HepG2 (cell line): ENCODE data around the gene TXNRD2. TPM values are rescaled to one million over a fixed set of nuclear protein-coding genes. Genes with fewer than 3 reads are reported as not detected.

ENCODE experiments used
- BRCA1 ChIP-seq: sonication (generic); formaldehyde crosslinking; IDR thresholded peaks from 2 replicates; pipeline ENCODE4 v1.4.0; 2020; ENCODE audit warnings: missing genetic modification reagents
- DPF2 ChIP-seq: sonication (generic); formaldehyde crosslinking; IDR thresholded peaks from 2 replicates; pipeline ENCODE4 v1.4.0; 2020; ENCODE audit warnings: mild to moderate bottlenecking, low read depth, missing genetic modification reagents, borderline replicate concordance
- E2F1 ChIP-seq: sonication (generic); formaldehyde crosslinking; IDR thresholded peaks from 2 replicates; pipeline ENCODE4 v1.5.0; 2020; ENCODE audit warnings: missing genetic modification reagents
- GMEB1 ChIP-seq: sonication (generic); formaldehyde crosslinking; IDR thresholded peaks from 2 replicates; pipeline ENCODE4 v1.5.1; 2020; ENCODE audit warnings: missing genetic modification reagents, mild to moderate bottlenecking, borderline replicate concordance
- LBX2 ChIP-seq: sonication (generic); formaldehyde crosslinking; IDR thresholded peaks from 2 replicates; pipeline ENCODE4 v1.5.0; 2020; ENCODE audit warnings: missing genetic modification reagents, mild to moderate bottlenecking, borderline replicate concordance
- MYPOP ChIP-seq: sonication (generic); formaldehyde crosslinking; IDR thresholded peaks from 2 replicates; pipeline ENCODE4 v1.8.1; 2023; ENCODE audit warnings: mild to moderate bottlenecking, moderate library complexity, missing genetic modification reagents
- NFE2 ChIP-seq: sonication (generic); formaldehyde crosslinking; IDR thresholded peaks from 2 replicates; pipeline ENCODE4 v1.4.0; 2020; ENCODE audit warnings: missing genetic modification reagents
- RBM39 ChIP-seq: fragments of 200-400 bp; formaldehyde crosslinking; IDR thresholded peaks from one replicate; pipeline ENCODE4 v1.6.1; 2018; ENCODE audit warnings: antibody characterized with exemption, mild to moderate bottlenecking, low read depth, low read length; ENCODE audit not compliant: poor library complexity, severe bottlenecking
- SSRP1 ChIP-seq: IDR thresholded peaks from 2 replicates; pipeline ENCODE4 v1.6.1; 2016; ENCODE audit warnings: control low read depth
- XRCC5 ChIP-seq: fragments of 200-400 bp; formaldehyde crosslinking; optimal IDR thresholded peaks from 2 replicates; pipeline ENCODE3; 2017; ENCODE audit warnings: mild to moderate bottlenecking, low read length
- ZBED4 ChIP-seq: sonication (generic); formaldehyde crosslinking; IDR thresholded peaks from 2 replicates; pipeline ENCODE4 v1.4.0; 2020; ENCODE audit warnings: missing genetic modification reagents, borderline replicate concordance
- ZC3H13 ChIP-seq: sonication (generic); formaldehyde crosslinking; IDR thresholded peaks from 2 replicates; pipeline ENCODE4 v1.8.1; 2023; ENCODE audit warnings: mild to moderate bottlenecking, missing genetic modification reagents, moderate library complexity
- ZNF3 ChIP-seq: IDR thresholded peaks from 2 replicates; pipeline ENCODE4 v1.7.0; 2017; ENCODE audit warnings: inconsistent platforms
- ZNF619 ChIP-seq: sonication (generic); formaldehyde crosslinking; IDR thresholded peaks from 2 replicates; pipeline ENCODE4 v1.4.0; 2020; ENCODE audit warnings: mild to moderate bottlenecking, missing genetic modification reagents
- ZNF800 ChIP-seq: sonication (generic); formaldehyde crosslinking; IDR thresholded peaks from 2 replicates; pipeline ENCODE4 v1.4.0; 2020; ENCODE audit warnings: missing genetic modification reagents
- polyA plus RNA-seq, 8 experiments: library from polyadenylated mRNA; depleted of rRNA in 3 of 8; stranded (reverse) in 7 of 8; unstranded in 1 of 8; fragments of >200 nt; fragmentation: Illumina TruSeq in 4 of 8; extraction: Trizol in 4 of 8; gene quantifications; 2 replicates each; pipeline versions ENCODE4 v1.2.1 to v1.2.3, GENCODE V29; 2011 to 2016; ENCODE audit warnings: low read depth in 4 of 8, missing spikeins in 1 of 8, mixed read lengths in 1 of 8; ENCODE audit not compliant: insufficient read depth in 1 of 8
- total RNA-seq, 5 experiments: library from RNA; depleted of rRNA; stranded (reverse); fragments of >200 nt; fragmentation: Illumina TruSeq; extraction: Trizol; gene quantifications; 2 replicates each; pipeline ENCODE4 v1.2.3, GENCODE V29; 2016; ENCODE audit warnings: low read depth in 1 of 5

TXNRD2 gene
- total and polyA plus RNA-seq, 2 of the 13 experiments (the other 11 are each of a cell fraction or from before 2014, with no cell fraction given) = 17.5 to 18.6 TPM

- no peak; the same call in 1 of the 2 replicates for TF ChIP-seq BRCA1
- peak; percentile 76 for TF ChIP-seq RBM39
- no peak for TF ChIP-seq ZNF3 (CRISPR knock-in tag)
- TF ChIP-seq GMEB1 (CRISPR knock-in tag) = peak; percentile 99
- TF ChIP-seq SSRP1 (CRISPR knock-in tag) = no peak
- TF ChIP-seq E2F1 (CRISPR knock-in tag) = peak; percentile 93
- TF ChIP-seq LBX2 (CRISPR knock-in tag) = peak; percentile 88; the same call in 1 of the 2 replicates
- peak; percentile 86; the same call in 1 of the 2 replicates for TF ChIP-seq MYPOP (CRISPR knock-in tag)
- peak; percentile 76; the same call in 1 of the 2 replicates for TF ChIP-seq ZNF619 (CRISPR knock-in tag)
- peak; percentile 72; the same call in 1 of the 2 replicates for TF ChIP-seq ZNF800 (CRISPR knock-in tag)
- peak; percentile 95 for TF ChIP-seq ZC3H13
- TF ChIP-seq NFE2 = no peak
- no peak for TF ChIP-seq DPF2
- no peak for TF ChIP-seq XRCC5
- no peak for TF ChIP-seq ZBED4 (CRISPR knock-in tag)
Measured at GRCh38 chr22:19854778-19855503, 86.7 kb downstream of the TXNRD2 start, which contains the start of the genes GNB1L and RTL10 (continued).
